ENCODE results near the gene TMEM254.
"Not testable (repeated sequence)": the region's sequence is repeated elsewhere in the genome, so short reads cannot be mapped to it uniquely, and the experiment has no call there.

The TMEM254 gene, protein sequence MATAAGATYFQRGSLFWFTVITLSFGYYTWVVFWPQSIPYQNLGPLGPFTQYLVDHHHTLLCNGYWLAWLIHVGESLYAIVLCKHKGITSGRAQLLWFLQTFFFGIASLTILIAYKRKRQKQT

DNA sequence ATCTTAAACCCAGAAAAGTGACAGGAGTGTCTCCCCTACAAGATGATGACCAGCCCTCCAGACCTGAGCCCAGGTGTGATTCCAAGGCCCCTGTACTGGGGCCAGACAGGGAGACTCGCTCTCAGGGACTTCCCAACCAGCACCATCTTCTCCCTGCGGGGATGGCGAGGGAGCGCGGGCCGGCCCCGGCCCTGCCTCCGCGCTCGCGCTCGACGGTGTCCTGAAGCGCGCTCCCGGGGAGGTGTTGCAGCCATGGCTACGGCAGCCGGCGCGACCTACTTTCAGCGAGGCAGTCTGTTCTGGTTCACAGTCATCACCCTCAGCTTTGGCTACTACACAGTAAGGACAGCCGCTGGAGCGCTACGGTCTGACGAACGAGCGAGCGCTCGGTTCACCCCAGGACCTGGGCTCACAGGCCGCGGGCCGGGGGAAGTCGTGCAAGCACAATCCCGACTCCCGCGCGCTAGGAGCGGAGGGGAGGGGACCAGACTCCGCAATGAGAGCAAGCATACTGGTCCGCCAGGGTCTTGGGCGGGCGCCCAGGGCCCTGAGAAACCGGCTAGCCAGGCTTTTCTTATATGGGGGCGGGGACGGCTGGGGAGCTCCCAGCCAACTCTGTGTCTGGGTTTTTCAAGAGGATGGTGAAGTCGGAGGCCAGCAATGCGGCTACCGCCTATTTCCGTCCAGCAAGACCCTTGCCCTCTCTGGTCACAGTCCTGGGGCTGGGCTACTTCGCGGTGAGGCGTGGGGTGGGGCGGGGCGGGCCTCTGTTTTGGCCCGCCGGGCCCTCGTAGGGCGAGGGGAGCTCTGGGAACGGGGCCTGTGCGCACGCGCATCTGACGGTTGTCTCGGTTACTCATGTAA, at the start of gene TMEM254:
TSS of gene TMEM254 (plus strand) at position 218 of the 864 bp plus-strand sequence. CDS start at position 253, 35 bp downstream.
- POLR2A ChIA-PET (ENCODE audit: low non-redundant PET) = interaction anchor here (0.5 to 0.6 kb wide), 2 partner anchors 35 to 53 kb away, joined by 3 read pairs; no protein-coding TSS in a partner anchor
- CTCF ChIA-PET = interaction anchor here (0.6 to 1.6 kb wide), 5 partner anchors 20 to 1620 kb away, joined by 3 to 5 read pairs (median 3); no protein-coding TSS in a partner anchor
- TF ChIP-seq, protein P1, sequence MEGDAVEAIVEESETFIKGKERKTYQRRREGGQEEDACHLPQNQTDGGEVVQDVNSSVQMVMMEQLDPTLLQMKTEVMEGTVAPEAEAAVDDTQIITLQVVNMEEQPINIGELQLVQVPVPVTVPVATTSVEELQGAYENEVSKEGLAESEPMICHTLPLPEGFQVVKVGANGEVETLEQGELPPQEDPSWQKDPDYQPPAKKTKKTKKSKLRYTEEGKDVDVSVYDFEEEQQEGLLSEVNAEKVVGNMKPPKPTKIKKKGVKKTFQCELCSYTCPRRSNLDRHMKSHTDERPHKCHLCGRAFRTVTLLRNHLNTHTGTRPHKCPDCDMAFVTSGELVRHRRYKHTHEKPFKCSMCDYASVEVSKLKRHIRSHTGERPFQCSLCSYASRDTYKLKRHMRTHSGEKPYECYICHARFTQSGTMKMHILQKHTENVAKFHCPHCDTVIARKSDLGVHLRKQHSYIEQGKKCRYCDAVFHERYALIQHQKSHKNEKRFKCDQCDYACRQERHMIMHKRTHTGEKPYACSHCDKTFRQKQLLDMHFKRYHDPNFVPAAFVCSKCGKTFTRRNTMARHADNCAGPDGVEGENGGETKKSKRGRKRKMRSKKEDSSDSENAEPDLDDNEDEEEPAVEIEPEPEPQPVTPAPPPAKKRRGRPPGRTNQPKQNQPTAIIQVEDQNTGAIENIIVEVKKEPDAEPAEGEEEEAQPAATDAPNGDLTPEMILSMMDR (conservative IDR thresholded peaks at IDR 0.05; ENCODE audit: low read depth) = no peak
- peak within 1 kb of the TSS; percentile 95 for H3K27ac ChIP-seq
- DNase-seq (ENCODE audit: low spot score) = peak; percentile 89

DNA sequence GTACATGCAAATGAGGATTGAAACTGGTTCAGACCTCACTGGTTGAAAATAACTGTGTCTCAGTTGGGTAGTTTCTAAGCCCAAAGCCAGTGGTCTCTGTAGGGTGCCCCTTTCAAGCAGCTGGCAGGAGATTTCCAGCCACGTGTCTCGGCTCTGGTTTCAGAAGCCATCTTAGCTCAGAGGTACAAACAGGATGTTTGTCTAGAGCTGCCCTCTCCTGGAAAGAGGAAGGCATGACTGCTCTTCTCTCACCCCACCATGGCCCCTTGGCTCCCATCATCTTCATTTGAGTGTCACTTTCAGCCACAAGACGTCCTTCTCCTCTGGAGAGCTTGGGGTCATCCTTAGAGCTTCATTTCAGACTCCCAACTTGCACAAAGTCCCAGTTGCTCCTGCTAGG, 49.3 kb upstream of the TMEM254 start:
- CTCF ChIA-PET = interaction anchor here (0.6 to 1.2 kb wide), 4 partner anchors 15 to 465 kb away, joined by 3 read pairs; no protein-coding TSS in a partner anchor
- H3K27ac ChIP-seq; DNase-seq (ENCODE audit: low spot score); POLR2A ChIA-PET (ENCODE audit: low non-redundant PET): not testable (repeated sequence)

DNA sequence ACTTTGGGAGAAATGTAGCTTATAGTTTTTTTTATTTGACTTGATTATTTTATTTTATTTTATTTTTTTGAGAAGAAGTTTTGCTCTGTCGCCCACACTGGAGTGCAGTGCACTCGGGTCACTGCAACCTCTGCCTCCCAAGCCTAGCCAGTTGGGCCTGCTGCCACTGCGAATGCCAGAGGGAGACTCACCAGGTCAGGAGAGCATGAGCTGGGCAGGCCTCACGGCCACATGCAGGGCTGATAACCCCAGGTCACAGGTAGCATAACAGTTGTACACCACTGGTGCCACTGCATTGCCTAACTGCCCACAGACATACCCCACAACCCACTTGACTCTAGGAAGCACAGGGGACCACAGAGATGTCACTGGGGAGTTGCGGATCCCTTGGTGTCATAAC, 48.6 kb upstream of the TMEM254 start:
- DNase-seq (ENCODE audit: low spot score); H3K27ac ChIP-seq; POLR2A ChIA-PET (ENCODE audit: low non-redundant PET): not testable (repeated sequence)
- CTCF ChIA-PET = interaction anchor here (0.6 to 1.2 kb wide), 3 partner anchors 17 to 466 kb away, joined by 3 read pairs; no protein-coding TSS in a partner anchor

DNA sequence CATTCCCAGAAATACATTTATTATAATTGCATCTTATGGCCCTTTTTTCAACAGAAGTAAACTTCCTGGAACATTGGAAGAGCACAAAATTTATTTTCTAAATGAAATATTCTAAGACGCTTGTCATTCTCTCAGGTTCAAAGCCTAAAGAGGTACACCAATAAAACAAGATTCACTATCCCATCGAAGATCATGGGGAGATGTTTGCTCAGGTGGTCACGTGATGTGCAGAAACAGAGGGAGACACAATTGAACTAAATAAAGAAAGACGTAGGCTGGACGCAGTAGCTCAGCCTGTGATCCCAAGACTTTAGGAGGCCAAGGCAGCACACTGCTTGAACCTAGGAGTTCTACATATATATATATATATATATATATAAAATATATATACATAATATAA, 46.0 kb upstream of the TMEM254 start:
- H3K27ac ChIP-seq = no peak overlapping the region
- ChIA-PET CTCF (interaction anchor here (0.7 kb wide), 1 partner anchor 15 kb away, joined by 3 read pairs; no protein-coding TSS in a partner anchor), POLR2A (ENCODE audit: low non-redundant PET) (no interaction called here)
- no peak for DNase-seq (ENCODE audit: low spot score)
- TF ChIP-seq, protein P1 (conservative IDR thresholded peaks at IDR 0.05; ENCODE audit: low read depth) = no peak

DNA sequence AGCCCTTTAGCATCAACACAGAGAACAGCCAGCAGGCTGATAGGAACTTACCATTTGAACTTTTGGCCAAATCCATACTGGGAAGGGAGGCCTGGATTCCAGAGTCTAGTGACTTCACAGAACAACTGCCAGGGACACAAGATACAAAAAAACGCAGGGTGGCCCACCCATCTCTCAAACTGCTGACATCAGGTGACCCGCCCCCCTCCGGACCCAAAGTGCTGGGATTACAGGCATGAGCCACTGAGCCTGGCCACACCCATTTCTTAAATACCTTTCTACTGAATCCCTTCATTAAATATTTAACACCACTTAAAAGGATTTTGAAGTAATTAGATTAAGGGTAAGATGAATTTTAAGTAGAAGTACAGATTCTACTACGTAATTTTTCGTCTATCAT, 43.7 kb upstream of the TMEM254 start:
- DNase-seq (ENCODE audit: low spot score); H3K27ac ChIP-seq; CTCF ChIA-PET; POLR2A ChIA-PET (ENCODE audit: low non-redundant PET): not testable (repeated sequence)

DNA sequence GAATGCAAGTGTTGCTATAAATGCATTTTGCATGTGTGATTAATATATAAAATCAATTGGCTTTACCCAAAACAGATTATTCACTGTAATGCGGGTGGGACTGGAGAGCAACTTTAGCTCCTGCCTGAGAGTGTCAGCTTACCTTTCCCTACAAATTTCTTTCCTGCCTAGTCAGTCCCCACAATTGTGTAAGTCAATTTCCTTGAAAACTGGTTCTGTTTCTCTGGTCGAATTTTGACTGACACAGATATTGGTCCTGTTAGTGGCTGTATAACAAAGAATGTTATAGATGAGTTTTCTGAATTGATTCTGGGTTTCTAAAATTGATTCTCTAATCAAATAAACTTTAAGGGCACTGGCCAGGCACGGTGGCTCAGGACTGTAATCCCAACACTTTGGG, 43.0 kb upstream of the TMEM254 start:
- DNase-seq (ENCODE audit: low spot score); POLR2A ChIA-PET (ENCODE audit: low non-redundant PET); CTCF ChIA-PET; H3K27ac ChIP-seq: not testable (repeated sequence)

DNA sequence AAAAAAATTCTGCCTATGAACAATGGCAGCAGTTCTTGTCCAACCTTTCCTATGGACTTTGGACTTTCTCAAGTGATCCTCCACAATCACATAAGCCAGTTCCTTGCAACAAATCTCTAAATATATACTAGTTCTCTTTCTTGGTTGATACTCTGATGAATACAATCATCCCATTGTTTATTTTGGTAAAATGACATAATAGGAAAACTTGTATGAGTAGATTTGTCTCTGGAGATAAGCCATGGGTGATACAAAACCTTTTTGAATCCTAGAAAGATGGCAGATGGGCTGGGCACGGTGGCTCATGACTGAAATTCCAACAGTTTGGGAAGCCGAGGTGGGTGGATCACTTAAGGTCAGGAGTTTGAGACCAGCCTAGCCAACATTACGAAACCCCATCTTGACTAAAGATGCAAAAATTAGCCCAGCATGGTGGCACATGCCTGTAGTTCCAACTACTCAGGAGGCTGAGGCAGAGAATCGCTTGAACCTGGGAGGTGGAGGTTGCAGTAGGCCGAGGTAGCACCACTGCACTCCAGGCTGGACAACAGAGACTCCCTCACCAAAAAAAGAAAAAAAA, 41.5 kb upstream of the TMEM254 start:
- DNase-seq (ENCODE audit: low spot score); CTCF ChIA-PET; H3K27ac ChIP-seq; POLR2A ChIA-PET (ENCODE audit: low non-redundant PET): not testable (repeated sequence)

DNA sequence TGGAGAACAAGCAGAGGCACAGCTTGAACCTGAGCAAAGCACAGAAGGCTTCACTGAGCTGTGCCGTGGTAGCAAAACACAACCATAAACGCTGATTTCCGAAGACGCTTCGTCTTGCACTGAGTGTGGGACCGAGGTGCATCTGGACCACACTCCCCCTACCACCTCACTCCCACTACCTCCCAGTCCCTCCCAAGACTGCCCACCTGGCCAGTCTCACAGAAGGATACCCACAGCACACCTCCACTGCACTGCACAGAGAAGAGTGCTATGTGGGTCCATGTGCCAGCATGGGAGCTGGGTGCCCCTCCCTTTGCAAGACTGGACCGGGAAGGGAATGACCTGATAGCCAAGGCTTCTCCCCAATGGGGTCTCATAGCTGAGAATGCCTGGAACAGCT, 40.2 kb upstream of the TMEM254 start:
- CTCF ChIA-PET; DNase-seq (ENCODE audit: low spot score); POLR2A ChIA-PET (ENCODE audit: low non-redundant PET); H3K27ac ChIP-seq: not testable (repeated sequence)

DNA sequence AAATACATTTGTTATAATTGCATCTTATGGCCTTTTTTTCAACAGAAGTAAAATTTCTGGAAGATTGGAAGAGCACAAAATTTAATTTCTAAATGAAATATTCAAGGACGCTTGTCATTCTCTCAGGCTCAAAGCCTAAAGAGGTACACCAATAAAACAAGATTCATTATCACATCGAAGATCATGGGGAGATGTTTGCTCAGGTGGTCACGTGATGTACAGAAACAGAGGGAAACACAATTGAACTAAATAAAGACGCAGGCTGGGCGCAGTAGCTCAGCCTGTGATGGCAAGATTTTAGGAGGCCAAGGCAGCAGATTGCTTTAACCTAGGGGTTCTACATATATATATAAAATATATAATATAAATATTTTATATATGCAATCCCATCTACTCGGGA, 37.3 kb upstream of the TMEM254 start:
- H3K27ac ChIP-seq = no peak overlapping the region
- ChIA-PET CTCF (interaction anchor here (0.7 kb wide), 1 partner anchor 504 kb away, joined by 5 read pairs; no protein-coding TSS in a partner anchor), POLR2A (ENCODE audit: low non-redundant PET) (no interaction called here)
- DNase-seq (ENCODE audit: low spot score) = no peak
- TF ChIP-seq, protein P1 (conservative IDR thresholded peaks at IDR 0.05; ENCODE audit: low read depth) = no peak

DNA sequence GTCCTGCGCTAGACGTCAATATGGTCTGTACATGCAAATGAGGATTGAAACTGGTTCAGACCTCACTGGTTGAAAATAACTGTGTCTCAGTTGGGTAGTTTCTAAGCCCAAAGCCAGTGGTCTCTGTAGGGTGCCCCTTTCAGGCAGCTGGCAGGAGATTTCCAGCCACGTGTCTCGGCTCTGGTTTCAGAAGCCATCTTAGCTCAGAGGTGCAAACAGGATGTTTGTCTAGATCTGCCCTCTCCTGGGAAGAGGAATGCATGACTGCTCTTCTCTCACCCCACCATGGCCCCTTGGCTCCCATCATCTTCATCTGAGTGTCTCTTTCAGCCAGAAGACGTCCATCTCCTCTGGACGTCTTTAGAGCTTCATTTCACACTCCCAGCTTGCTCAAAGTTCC, 33.5 kb upstream of the TMEM254 start:
- POLR2A ChIA-PET (ENCODE audit: low non-redundant PET); H3K27ac ChIP-seq; DNase-seq (ENCODE audit: low spot score): not testable (repeated sequence)
- CTCF ChIA-PET = interaction anchor here (0.6 kb wide), 1 partner anchor 16 kb away, joined by 3 read pairs; no protein-coding TSS in a partner anchor

Measured in RWPE1 (cell line).